DOHH2 (cell line): ENCODE measurements around the gene GLYR1.

Experiments
- H3F3A ChIP-seq: fragments of 200-600 bp; sonication (generic), shearing (Covaris generic); 2 replicates; pipeline ENCODE4 v1.6.0; 2016; ENCODE audit warnings: antibody characterized with exemption, mild to moderate bottlenecking; ENCODE audit not compliant: control insufficient read depth, insufficient read depth
- H3K27ac ChIP-seq: fragments of 200-600 bp; sonication (generic); 2 replicates; pipeline ENCODE4 v1.5.1; 2014; ENCODE audit warnings: low read depth, mild to moderate bottlenecking, low read length, moderate library complexity
- H3K27me3 ChIP-seq: fragments of 200-600 bp; sonication (generic); 2 replicates; pipeline ENCODE4 v1.6.1; 2014; ENCODE audit warnings: mild to moderate bottlenecking, low read length, mixed read lengths; ENCODE audit not compliant: control insufficient read depth
- H3K36me3 ChIP-seq: fragments of 200-600 bp; sonication (generic); 2 replicates; pipeline ENCODE4 v1.6.1; 2014; ENCODE audit warnings: mild to moderate bottlenecking, low read length, moderate library complexity, mixed read lengths; ENCODE audit not compliant: control insufficient read depth
- H3K4me1 ChIP-seq: fragments of 200-600 bp; sonication (generic); 2 replicates; pipeline ENCODE4 v1.6.1; 2014; ENCODE audit warnings: mild to moderate bottlenecking, low read length, mixed read lengths; ENCODE audit not compliant: control insufficient read depth
- H3K4me2 ChIP-seq: fragments of 200-600 bp; sonication (generic); 2 replicates; pipeline ENCODE4 v1.6.0; 2014; ENCODE audit warnings: mild to moderate bottlenecking, low read length, moderate library complexity
- H3K4me3 ChIP-seq: fragments of 200-600 bp; sonication (generic); 2 replicates; pipeline ENCODE4 v1.5.1; 2014; ENCODE audit warnings: mild to moderate bottlenecking, low read length, mixed read lengths
- H3K79me2 ChIP-seq: fragments of 200-600 bp; sonication (generic); 2 replicates; pipeline ENCODE4 v1.6.1; 2014; ENCODE audit warnings: mild to moderate bottlenecking, low read length, mixed read lengths; ENCODE audit not compliant: control insufficient read depth
- H3K9me2 ChIP-seq: fragments of 200-600 bp; sonication (generic); replicated peaks from 2 replicates; pipeline ENCODE4 v1.6.1; 2014; ENCODE audit warnings: mild to moderate bottlenecking, low read length, mixed read lengths; ENCODE audit not compliant: control insufficient read depth
- H3K9me3 ChIP-seq: fragments of 200-600 bp; sonication (generic); 2 replicates; pipeline ENCODE4 v1.6.1; 2014; ENCODE audit warnings: antibody characterized with exemption, low read length, mixed read lengths; ENCODE audit not compliant: control insufficient read depth, insufficient read depth
- H4K20me1 ChIP-seq: fragments of 200-600 bp; sonication (generic); 2 replicates; pipeline ENCODE4 v1.6.0; 2014; ENCODE audit warnings: low read depth, mild to moderate bottlenecking, antibody characterized with exemption, low read length, moderate library complexity; ENCODE audit not compliant: control insufficient read depth, insufficient read depth
- EZH2phosphoT487 ChIP-seq: fragments of 200-600 bp; sonication (generic); IDR thresholded peaks from 2 replicates; pipeline ENCODE4 v1.6.1; 2017; ENCODE audit warnings: borderline replicate concordance, mild to moderate bottlenecking, antibody characterized with exemption, low read length, moderate library complexity, mixed read lengths
- TF ChIP-seq, protein P1 (sequence below): fragments of 200-600 bp; sonication (generic); IDR thresholded peaks from one replicate; pipeline ENCODE4 v1.5.1; 2014; ENCODE audit warnings: antibody characterized with exemption, mild to moderate bottlenecking, low read depth, low read length; ENCODE audit not compliant: poor library complexity, severe bottlenecking

Gene GLYR1

GRCh38 chr16:4803898-4804762 is 43.0 kb downstream of the GLYR1 start:
- Histone ChIP-seq H4K20me1 (no peaks in the 10 kb centered on the region), H3K4me1 (peaks cover 32% of the 10 kb centered on the region), H3K9me2 (no peaks in the 10 kb centered on the region), H3K36me3 (peaks cover 29% of the 10 kb centered on the region), H3K4me2 (no peak overlapping the region), H3K27me3 (no peaks in the 10 kb centered on the region), H3K4me3 (no peak overlapping the region), H3K79me2 (no peaks in the 10 kb centered on the region), H3K9me3 (no peaks in the 10 kb centered on the region), H3F3A (peaks cover 7% of the 10 kb centered on the region; the same call in 1 of the 2 replicates), H3K27ac (no peak overlapping the region)
- TF ChIP-seq, protein P1, sequence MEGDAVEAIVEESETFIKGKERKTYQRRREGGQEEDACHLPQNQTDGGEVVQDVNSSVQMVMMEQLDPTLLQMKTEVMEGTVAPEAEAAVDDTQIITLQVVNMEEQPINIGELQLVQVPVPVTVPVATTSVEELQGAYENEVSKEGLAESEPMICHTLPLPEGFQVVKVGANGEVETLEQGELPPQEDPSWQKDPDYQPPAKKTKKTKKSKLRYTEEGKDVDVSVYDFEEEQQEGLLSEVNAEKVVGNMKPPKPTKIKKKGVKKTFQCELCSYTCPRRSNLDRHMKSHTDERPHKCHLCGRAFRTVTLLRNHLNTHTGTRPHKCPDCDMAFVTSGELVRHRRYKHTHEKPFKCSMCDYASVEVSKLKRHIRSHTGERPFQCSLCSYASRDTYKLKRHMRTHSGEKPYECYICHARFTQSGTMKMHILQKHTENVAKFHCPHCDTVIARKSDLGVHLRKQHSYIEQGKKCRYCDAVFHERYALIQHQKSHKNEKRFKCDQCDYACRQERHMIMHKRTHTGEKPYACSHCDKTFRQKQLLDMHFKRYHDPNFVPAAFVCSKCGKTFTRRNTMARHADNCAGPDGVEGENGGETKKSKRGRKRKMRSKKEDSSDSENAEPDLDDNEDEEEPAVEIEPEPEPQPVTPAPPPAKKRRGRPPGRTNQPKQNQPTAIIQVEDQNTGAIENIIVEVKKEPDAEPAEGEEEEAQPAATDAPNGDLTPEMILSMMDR, result no peak
- TF ChIP-seq EZH2phosphoT487, result no peak

GRCh38 chr16:4803401-4803844 is 43.7 kb downstream of the GLYR1 start:
- peak overlapping the region; percentile 87 for H3K4me3 ChIP-seq
- TF ChIP-seq, protein P1, result no peak
- no peak for TF ChIP-seq EZH2phosphoT487

GRCh38 chr16:4802659-4803287 is 44.3 kb downstream of the GLYR1 start:
- Histone ChIP-seq H3K4me3 (peak overlapping the region; percentile 87), H3K4me1 (peaks cover 32% of the 10 kb centered on the region), H3K9me2 (no peaks in the 10 kb centered on the region), H3K79me2 (no peaks in the 10 kb centered on the region), H3K27ac (peak overlapping the region; percentile 45; the same call in 1 of the 2 replicates), H3K27me3 (no peaks in the 10 kb centered on the region), H3K36me3 (peaks cover 23% of the 10 kb centered on the region), H4K20me1 (no peaks in the 10 kb centered on the region), H3K4me2 (peak overlapping the region; percentile 94), H3F3A (peaks cover 7% of the 10 kb centered on the region; the same call in 1 of the 2 replicates), H3K9me3 (no peaks in the 10 kb centered on the region)
- TF ChIP-seq, protein P1, result no peak
- TF ChIP-seq EZH2phosphoT487, result no peak

More at GRCh38 chr16:4803401-4803844, 43.7 kb downstream of the GLYR1 start:
- Histone ChIP-seq H3K4me2 (peak overlapping the region; percentile 94), H3K27me3 (no peaks in the 10 kb centered on the region), H3K79me2 (no peaks in the 10 kb centered on the region), H4K20me1 (no peaks in the 10 kb centered on the region), H3F3A (peaks cover 7% of the 10 kb centered on the region; the same call in 1 of the 2 replicates), H3K27ac (no peak overlapping the region), H3K9me3 (no peaks in the 10 kb centered on the region), H3K4me1 (peaks cover 32% of the 10 kb centered on the region), H3K9me2 (no peaks in the 10 kb centered on the region), H3K36me3 (peaks cover 25% of the 10 kb centered on the region)
